Subcutaneous abdominal adipose tissue (tissue), 5 donors: Measurements from ENCODE around the gene MYO3B.
"Not testable (repeated sequence)": the region's sequence is repeated elsewhere in the genome, so short reads cannot be mapped to it uniquely, and the experiment has no call there.

Experiments
- H3K27ac ChIP-seq: one replicate; pipeline ENCODE4 v1.7.0; 2013; ENCODE audit warnings: low read depth, mild to moderate bottlenecking, inconsistent platforms, low read length, moderate library complexity
- H3K27me3 ChIP-seq, 5 donors: one replicate each; pipeline ENCODE4 v1.7.0; 2013; ENCODE audit warnings: low read length in 5 of 5, inconsistent platforms in 1 of 5; ENCODE audit not compliant: control insufficient read depth in 5 of 5, insufficient read depth in 4 of 5
- H3K36me3 ChIP-seq, 5 donors: one replicate each; pipeline ENCODE4 v1.7.0; 2013; ENCODE audit warnings: low read length in 5 of 5; ENCODE audit not compliant: control insufficient read depth in 5 of 5, insufficient read depth in 5 of 5
- H3K4me1 ChIP-seq, 5 donors: one replicate each; pipeline ENCODE4 v1.7.0; 2013; ENCODE audit warnings: low read length in 5 of 5, mild to moderate bottlenecking in 3 of 5, moderate library complexity in 1 of 5; ENCODE audit not compliant: control insufficient read depth in 5 of 5, insufficient read depth in 5 of 5
- H3K4me3 ChIP-seq, 5 donors: one replicate each; pipeline ENCODE4 v1.7.0; 2013; ENCODE audit warnings: low read length in 5 of 5, low read depth in 1 of 5
- H3K9ac ChIP-seq, 5 donors: one replicate each; pipeline ENCODE4 v1.7.0; 2013; ENCODE audit warnings: low read length in 5 of 5, mild to moderate bottlenecking in 4 of 5, moderate library complexity in 3 of 5
- H3K9me3 ChIP-seq, 5 donors: one replicate each; pipeline ENCODE4 v1.7.0; 2013; ENCODE audit warnings: low read length in 5 of 5; ENCODE audit not compliant: control insufficient read depth in 5 of 5
- donor health status: healthy.
- donor health status: healthy.
- donor health status: healthy.
- donor health status: healthy.
- donor health status: healthy.

The MYO3B gene

DNA sequence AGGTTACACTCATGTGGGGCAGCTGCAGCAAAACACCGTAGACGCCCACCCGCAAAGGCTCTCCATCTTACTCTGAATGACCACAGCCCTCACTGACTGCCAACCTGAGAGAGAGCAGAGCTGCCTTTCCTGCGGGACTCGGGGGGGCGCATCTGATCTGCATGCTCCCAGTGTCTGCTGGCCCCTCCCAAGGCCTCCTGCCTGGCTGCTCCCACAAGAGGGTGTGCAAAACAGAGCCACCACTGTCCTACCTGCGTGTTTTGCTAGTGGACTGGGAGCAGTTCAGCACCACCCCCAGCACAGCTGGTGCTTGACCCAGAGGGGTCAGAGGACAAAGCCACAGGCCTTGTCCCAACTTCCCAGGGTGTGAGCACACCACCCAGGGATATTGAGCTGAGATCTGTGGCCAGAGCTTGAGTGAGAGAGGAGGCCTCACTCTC, 76.4 kb downstream of the MYO3B start:
- H3K27me3 ChIP-seq: peaks cover 0 to 8% (median 0%) of the 10 kb centered on the region in 5 donors

DNA sequence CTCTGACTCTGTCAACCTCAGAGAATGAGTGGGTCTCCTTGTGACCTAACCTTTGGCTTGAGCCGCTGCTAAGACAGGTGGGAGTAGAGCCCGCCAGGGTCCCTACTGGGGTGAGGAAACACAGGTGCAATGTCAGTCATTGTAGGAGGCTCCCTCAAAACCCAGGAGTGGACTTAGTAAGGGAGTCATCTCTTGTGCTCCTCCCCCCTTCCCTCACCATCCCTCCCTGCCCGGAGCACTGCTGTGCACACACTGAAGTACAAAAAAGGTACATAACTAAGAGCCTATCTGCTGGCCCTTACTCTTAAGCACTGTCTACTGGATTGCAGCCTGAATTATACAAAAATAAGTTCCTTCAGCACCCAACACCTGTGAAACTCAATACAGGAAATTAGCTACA, 77.2 kb downstream of the MYO3B start:
- H3K27ac ChIP-seq: no peak overlapping the region
- no peak overlapping the region for H3K9ac ChIP-seq
- no peak overlapping the region for H3K4me3 ChIP-seq
- H3K4me1 ChIP-seq: no peaks in the 10 kb centered on the region
- H3K36me3 ChIP-seq: no peaks in the 10 kb centered on the region
- peaks cover 0 to 6% (median 0%) of the 10 kb centered on the region in 5 donors for H3K9me3 ChIP-seq
- H3K27me3 ChIP-seq: peaks cover 0 to 8% (median 0%) of the 10 kb centered on the region in 5 donors

More for the DNA sequence above, 76.4 kb downstream of the MYO3B start:
- Histone ChIP-seq H3K27ac (no peak overlapping the region), H3K9me3 (no peaks in the 10 kb centered on the region), H3K4me1 (no peaks in the 10 kb centered on the region), H3K9ac (no peak overlapping the region), H3K4me3 (no peak overlapping the region), H3K36me3 (no peaks in the 10 kb centered on the region)

DNA sequence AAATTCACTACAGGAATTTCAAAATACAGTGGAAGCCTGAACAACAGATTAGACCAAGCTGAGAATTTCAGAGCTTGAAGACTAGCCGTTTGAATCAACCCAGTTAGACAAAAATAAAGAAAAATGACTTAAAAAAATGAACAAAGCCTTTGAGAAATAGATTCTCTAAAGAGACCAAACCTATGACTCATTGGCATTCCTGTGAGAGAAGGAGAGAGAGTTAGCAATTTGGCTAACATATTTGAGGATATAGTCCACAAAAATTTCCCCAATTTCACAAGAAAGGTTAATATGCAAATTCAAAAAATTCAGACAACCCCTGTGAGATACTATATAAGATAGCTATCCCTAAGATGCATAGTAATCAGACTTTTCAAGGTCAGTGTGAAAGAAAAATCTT, 78.0 kb downstream of the MYO3B start:
- Histone ChIP-seq H3K9ac (no peak overlapping the region), H3K36me3 (no peaks in the 10 kb centered on the region), H3K9me3 (peaks cover 0 to 10% (median 0%) of the 10 kb centered on the region in 5 donors), H3K4me3 (no peak overlapping the region), H3K27me3 (peaks cover 0 to 8% (median 0%) of the 10 kb centered on the region in 5 donors), H3K4me1 (no peaks in the 10 kb centered on the region), H3K27ac (no peak overlapping the region)

DNA sequence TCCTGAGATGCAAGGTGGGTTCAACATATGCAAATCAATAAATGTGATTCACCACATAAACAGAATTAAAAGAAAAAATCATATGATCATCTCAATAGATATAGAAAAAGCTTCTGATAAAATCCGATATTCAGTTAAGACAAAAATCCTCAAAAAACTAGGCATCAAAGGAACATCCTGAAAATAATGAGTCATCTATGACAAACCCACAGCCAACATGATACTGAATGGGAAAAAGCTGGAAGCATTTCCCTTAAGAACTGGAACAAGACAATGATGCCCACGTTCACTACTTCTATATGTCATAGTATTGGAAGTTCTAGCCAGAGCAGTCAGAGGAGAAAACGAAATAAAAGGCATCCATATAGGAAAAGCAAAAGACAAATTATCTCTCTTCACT, 80.4 kb downstream of the MYO3B start:
- Histone ChIP-seq H3K4me1 (no peaks in the 10 kb centered on the region), H3K9ac (no peak overlapping the region), H3K9me3 (peaks cover 0 to 19% (median 12%) of the 10 kb centered on the region in 5 donors), H3K4me3 (no peak overlapping the region), H3K27me3 (peaks cover 0 to 8% (median 0%) of the 10 kb centered on the region in 5 donors), H3K36me3 (no peaks in the 10 kb centered on the region), H3K27ac (no peak overlapping the region)

DNA sequence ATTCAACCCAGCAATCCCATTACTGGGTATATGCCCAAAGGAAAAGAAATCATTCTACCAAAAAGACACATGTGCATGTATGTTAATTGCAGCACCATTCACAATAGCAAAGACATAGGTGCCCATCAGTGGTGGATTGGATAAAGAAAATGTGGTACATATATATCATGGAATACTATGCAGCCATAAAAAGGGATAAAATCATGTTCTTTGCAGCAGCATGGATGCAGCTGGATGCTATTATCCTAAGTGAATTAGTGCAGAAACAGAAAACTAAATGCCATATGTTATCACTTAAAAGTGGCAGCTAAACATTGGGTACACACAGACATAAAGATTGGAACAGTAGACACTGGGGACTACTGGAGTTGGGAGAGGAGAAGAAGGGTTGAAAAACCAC, 82.2 kb downstream of the MYO3B start:
- Histone ChIP-seq H3K9ac (no peak overlapping the region), H3K36me3 (no peaks in the 10 kb centered on the region), H3K9me3 (peaks cover 0 to 32% (median 17%) of the 10 kb centered on the region in 5 donors), H3K4me3 (no peak overlapping the region), H3K27ac (no peak overlapping the region), H3K27me3 (no peaks in the 10 kb centered on the region), H3K4me1 (no peaks in the 10 kb centered on the region)

DNA sequence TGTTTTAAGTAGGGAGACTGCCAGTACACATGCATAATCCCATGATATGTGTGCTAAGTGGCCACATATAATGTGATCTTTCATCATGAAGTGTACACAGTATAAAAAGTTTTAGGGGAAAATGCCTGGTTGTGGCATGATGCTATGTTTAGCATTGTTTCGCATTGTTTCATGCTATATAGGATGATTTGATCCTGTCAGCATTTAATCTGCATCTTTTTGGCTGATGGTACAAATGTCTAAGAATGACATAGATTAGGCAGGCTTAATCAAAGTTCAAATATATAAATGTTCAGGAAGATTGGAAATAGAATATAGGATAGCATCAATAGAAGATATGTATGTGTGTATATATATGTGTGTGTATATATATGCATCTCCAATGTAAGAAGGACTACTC, 83.6 kb downstream of the MYO3B start:
- no peaks in the 10 kb centered on the region for H3K36me3 ChIP-seq
- no peak overlapping the region for H3K9ac ChIP-seq
- no peaks in the 10 kb centered on the region for H3K4me1 ChIP-seq
- H3K9me3 ChIP-seq: peaks cover 0 to 32% (median 17%) of the 10 kb centered on the region in 5 donors
- H3K27ac ChIP-seq: no peak overlapping the region
- H3K4me3 ChIP-seq: no peak overlapping the region
- H3K27me3 ChIP-seq: no peaks in the 10 kb centered on the region

DNA sequence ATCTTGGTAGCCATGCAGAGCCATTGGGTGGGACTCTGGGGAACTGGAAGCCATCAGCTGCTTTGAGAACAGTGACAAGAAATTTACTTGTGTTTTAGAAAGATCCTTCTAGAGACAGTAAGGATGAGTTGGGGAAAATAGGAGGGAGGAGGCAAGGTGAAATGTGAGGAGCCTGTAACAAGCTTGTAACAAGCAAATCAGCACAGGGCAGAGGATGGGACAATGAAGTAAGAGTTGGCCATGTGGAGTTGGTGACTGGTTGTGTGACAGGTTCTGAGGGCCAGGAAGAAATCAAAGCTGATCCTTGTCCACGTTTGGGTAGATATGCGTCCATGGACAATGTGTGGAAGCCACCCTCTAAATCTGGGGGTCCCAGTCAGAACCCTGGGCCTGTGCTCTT, 84.4 kb downstream of the MYO3B start:
- H3K27ac ChIP-seq: no peak overlapping the region
- H3K9ac ChIP-seq: no peak overlapping the region
- H3K36me3 ChIP-seq: no peaks in the 10 kb centered on the region
- H3K27me3 ChIP-seq: no peaks in the 10 kb centered on the region
- peaks cover 0 to 32% (median 17%) of the 10 kb centered on the region in 5 donors for H3K9me3 ChIP-seq
- H3K4me1 ChIP-seq: no peaks in the 10 kb centered on the region
- H3K4me3 ChIP-seq: no peak overlapping the region

DNA sequence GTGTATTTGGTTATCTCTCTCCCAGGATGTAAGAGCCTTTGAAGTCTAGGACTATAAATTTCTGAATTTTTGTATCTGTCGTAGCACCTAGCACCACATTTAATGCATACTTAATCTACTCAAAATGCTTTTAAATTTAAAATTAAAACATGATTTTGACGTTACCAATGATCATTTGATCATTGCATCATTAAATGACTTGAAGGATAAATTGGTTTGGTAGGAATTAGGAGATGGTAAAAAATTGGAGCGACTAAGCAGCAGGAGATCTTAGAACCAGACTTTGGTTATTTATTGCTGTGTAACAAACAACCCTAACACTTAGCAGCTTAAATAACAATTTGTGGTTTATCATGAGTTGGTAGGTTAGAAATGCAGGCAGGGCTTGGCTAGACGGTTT, 84.9 kb downstream of the MYO3B start:
- no peaks in the 10 kb centered on the region for H3K27me3 ChIP-seq
- no peak overlapping the region for H3K27ac ChIP-seq
- H3K9ac ChIP-seq: no peak overlapping the region
- peak overlapping the region in 1 of 5 donors; percentile 15 for H3K4me3 ChIP-seq
- H3K9me3 ChIP-seq: peaks cover 0 to 32% (median 17%) of the 10 kb centered on the region in 5 donors
- H3K4me1 ChIP-seq: no peaks in the 10 kb centered on the region
- no peaks in the 10 kb centered on the region for H3K36me3 ChIP-seq

DNA sequence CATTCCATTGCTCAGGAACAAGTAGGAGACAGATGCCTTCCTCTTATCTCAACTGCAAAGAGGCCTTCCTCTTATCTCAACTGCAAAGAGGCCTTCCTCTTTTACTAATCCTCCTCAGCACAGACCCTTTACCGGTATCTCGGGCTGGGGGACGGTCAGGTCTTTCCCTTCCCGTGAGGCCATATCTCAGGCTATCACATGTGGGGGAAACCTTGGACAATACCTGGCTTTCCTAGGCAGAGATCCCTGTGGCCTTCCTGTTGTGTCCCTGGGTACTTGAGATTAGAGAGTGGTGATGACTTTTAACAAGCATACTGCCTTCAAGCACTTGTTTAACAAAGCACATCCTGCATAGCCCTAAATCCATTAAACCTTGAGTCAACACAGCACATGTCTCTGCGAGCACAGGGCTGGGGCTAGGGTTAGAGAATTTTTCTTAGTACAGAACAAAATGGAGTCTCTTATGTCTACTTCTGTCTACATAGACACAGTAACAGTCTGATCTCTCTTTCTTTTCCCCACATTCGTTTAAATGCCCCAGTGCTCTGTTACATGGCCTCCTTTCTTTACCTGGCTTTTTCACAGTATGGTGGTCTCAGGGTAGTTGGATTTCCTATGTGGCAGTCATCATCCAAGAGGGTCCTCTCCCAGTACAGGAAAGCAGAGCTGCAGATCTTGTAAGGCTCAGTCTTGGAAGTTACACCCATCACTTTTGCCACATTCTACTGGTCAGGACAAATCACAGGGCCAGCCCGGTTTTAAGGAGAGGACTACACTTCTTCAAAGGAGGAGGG, 86.0 kb downstream of the MYO3B start:
- H3K4me3 ChIP-seq, H3K4me1 ChIP-seq, H3K9ac ChIP-seq, H3K36me3 ChIP-seq, H3K27ac ChIP-seq, H3K27me3 ChIP-seq: not testable (repeated sequence)
- peaks cover 0 to 32% (median 17%) of the 10 kb centered on the region in 5 donors for H3K9me3 ChIP-seq

DNA sequence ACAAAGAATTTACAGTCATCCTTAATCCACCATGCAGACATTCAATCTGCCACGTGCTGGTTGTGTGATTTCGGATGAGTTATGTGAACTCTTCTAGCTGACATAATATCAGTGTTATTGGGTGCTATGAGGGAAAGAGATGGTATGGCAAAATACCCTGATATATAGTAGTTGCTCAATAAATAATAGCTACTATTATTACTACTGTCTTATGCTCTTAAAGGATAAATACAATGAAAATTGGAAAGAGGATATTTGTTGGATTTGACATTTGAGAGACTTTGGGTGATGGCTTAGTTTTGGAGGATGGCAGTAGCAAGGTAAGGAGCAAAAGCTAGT, 86.5 kb downstream of the MYO3B start:
- H3K4me1 ChIP-seq: no peaks in the 10 kb centered on the region
- no peaks in the 10 kb centered on the region for H3K27me3 ChIP-seq
- H3K4me3 ChIP-seq: no peak overlapping the region
- H3K9me3 ChIP-seq: peaks cover 0 to 32% (median 17%) of the 10 kb centered on the region in 5 donors
- no peak overlapping the region for H3K27ac ChIP-seq
- no peaks in the 10 kb centered on the region for H3K36me3 ChIP-seq
- no peak overlapping the region for H3K9ac ChIP-seq
